ENCODE results near the gene ACSS1.

The ACSS1 gene

DNA sequence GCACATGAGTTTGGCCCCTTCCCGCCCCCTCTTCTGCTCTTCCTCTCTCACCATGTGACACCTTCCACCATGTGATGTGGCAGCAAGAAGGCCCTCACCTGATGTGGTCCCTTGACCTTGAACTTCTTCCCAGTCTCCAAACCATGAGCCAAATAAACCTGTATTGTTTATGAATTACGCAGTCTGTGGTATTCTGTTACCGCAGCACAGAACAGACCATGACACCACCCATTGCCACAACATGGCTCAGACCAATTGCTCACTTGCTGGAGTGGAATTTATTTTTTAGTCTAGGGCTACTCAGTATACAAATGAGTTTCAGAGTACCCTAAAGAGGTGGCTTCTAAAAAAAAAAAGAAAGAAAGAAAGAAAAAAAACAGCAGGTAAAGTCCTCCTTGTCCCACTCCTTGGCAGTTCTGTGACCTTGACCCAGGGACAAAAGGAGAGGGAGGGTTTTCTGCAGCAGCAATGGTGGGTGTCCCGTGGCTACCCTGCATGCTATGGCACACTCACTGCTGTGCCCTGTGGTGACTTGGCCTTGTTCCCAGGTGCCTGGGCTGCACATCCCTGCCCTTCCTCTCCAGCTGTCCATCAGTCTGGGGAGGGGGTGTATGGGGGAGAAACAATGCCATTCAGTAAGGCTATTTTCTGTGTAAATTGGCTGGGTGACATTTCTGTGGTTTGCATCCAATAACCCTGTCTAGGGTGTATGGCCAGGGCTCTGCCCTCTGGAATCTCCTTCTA is 29.4 kb upstream of the ACSS1 start:
- no peak overlapping the region for H3K27ac ChIP-seq (ENCODE audit: low read depth, low read length)
- no peak overlapping the region for H3K4me3 ChIP-seq (ENCODE audit: low read length)
- TF ChIP-seq, protein P1, sequence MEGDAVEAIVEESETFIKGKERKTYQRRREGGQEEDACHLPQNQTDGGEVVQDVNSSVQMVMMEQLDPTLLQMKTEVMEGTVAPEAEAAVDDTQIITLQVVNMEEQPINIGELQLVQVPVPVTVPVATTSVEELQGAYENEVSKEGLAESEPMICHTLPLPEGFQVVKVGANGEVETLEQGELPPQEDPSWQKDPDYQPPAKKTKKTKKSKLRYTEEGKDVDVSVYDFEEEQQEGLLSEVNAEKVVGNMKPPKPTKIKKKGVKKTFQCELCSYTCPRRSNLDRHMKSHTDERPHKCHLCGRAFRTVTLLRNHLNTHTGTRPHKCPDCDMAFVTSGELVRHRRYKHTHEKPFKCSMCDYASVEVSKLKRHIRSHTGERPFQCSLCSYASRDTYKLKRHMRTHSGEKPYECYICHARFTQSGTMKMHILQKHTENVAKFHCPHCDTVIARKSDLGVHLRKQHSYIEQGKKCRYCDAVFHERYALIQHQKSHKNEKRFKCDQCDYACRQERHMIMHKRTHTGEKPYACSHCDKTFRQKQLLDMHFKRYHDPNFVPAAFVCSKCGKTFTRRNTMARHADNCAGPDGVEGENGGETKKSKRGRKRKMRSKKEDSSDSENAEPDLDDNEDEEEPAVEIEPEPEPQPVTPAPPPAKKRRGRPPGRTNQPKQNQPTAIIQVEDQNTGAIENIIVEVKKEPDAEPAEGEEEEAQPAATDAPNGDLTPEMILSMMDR (IDR thresholded peaks at IDR 0.05; ENCODE audit: low read depth, low read length, poor library complexity, severe bottlenecking): no peak
- TF ChIP-seq EZH2phosphoT487 (IDR thresholded peaks at IDR 0.05; ENCODE audit: borderline replicate concordance, low read length): no peak
- H3K27me3 ChIP-seq (ENCODE audit: control insufficient read depth, low read length): peaks cover 6% of the 10 kb centered on the region; the same call in 1 of the 2 replicates
- H3K79me2 ChIP-seq (ENCODE audit: control insufficient read depth, low read length): no peaks in the 10 kb centered on the region
- no peaks in the 10 kb centered on the region for H3K9me2 ChIP-seq (replicated peaks; ENCODE audit: control insufficient read depth, low read length)
- H4K20me1 ChIP-seq (ENCODE audit: control insufficient read depth, insufficient read depth, low read depth, low read length): no peaks in the 10 kb centered on the region
- no peak overlapping the region for H3K4me2 ChIP-seq (ENCODE audit: low read length)
- no peaks in the 10 kb centered on the region for H3K9me3 ChIP-seq (ENCODE audit: control insufficient read depth, insufficient read depth, low read length)
- H3F3A ChIP-seq (ENCODE audit: control insufficient read depth, insufficient read depth): no peaks in the 10 kb centered on the region
- no peaks in the 10 kb centered on the region for H3K36me3 ChIP-seq (ENCODE audit: control insufficient read depth, low read length)
- H3K4me1 ChIP-seq (ENCODE audit: control insufficient read depth, low read length): no peaks in the 10 kb centered on the region

GRCh38 chr20:25085756-25086495 is 28.0 kb upstream of the ACSS1 start:
- H3F3A ChIP-seq (ENCODE audit: control insufficient read depth, insufficient read depth): no peaks in the 10 kb centered on the region
- no peaks in the 10 kb centered on the region for H3K79me2 ChIP-seq (ENCODE audit: control insufficient read depth, low read length)
- no peak for TF ChIP-seq EZH2phosphoT487 (IDR thresholded peaks at IDR 0.05; ENCODE audit: borderline replicate concordance, low read length)
- TF ChIP-seq, protein P1 (IDR thresholded peaks at IDR 0.05; ENCODE audit: low read depth, low read length, poor library complexity, severe bottlenecking): no peak
- no peaks in the 10 kb centered on the region for H3K27me3 ChIP-seq (ENCODE audit: control insufficient read depth, low read length)
- H3K36me3 ChIP-seq (ENCODE audit: control insufficient read depth, low read length): no peaks in the 10 kb centered on the region
- H3K9me3 ChIP-seq (ENCODE audit: control insufficient read depth, insufficient read depth, low read length): no peaks in the 10 kb centered on the region
- H3K4me3 ChIP-seq (ENCODE audit: low read length): no peak overlapping the region
- no peaks in the 10 kb centered on the region for H4K20me1 ChIP-seq (ENCODE audit: control insufficient read depth, insufficient read depth, low read depth, low read length)
- H3K9me2 ChIP-seq (replicated peaks; ENCODE audit: control insufficient read depth, low read length): no peaks in the 10 kb centered on the region
- no peaks in the 10 kb centered on the region for H3K4me1 ChIP-seq (ENCODE audit: control insufficient read depth, low read length)
- no peak overlapping the region for H3K27ac ChIP-seq (ENCODE audit: low read depth, low read length)
- no peak overlapping the region for H3K4me2 ChIP-seq (ENCODE audit: low read length)

DNA sequence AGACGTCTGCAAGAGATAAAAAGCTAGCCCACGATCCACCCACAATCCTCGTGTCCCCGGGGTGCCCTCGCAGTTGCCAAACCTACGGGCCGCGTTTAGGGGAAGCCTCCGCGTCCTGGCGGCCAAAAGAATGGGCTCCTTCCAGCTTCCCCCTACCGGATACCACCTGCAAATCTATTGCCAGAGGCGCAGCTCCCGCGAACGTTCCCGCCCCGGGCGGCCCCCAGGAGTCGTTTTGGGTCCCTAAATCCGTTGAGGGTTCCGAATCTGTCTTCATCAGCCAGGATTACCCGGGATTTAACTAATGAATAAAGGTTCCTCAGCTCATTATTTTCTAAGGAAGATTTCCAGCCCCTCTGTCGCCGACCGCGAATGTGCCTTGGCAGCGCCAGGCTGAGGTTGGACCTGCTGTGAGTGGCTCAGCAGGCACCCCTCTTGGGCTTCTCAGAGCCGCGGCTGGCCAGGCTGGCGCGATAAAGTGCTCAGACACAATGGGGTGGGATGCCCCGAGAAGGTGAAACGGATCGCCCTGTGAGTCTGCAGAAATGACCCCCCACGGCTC is 26.8 kb upstream of the ACSS1 start:
- no peak for TF ChIP-seq EZH2phosphoT487 (IDR thresholded peaks at IDR 0.05; ENCODE audit: borderline replicate concordance, low read length)
- TF ChIP-seq, protein P1 (IDR thresholded peaks at IDR 0.05; ENCODE audit: low read depth, low read length, poor library complexity, severe bottlenecking): no peak
- Histone ChIP-seq H3K79me2 (ENCODE audit: control insufficient read depth, low read length) (no peaks in the 10 kb centered on the region), H3K9me2 (replicated peaks; ENCODE audit: control insufficient read depth, low read length) (no peaks in the 10 kb centered on the region), H3F3A (ENCODE audit: control insufficient read depth, insufficient read depth) (no peaks in the 10 kb centered on the region), H3K4me1 (ENCODE audit: control insufficient read depth, low read length) (no peaks in the 10 kb centered on the region), H4K20me1 (ENCODE audit: control insufficient read depth, insufficient read depth, low read depth, low read length) (no peaks in the 10 kb centered on the region), H3K36me3 (ENCODE audit: control insufficient read depth, low read length) (no peaks in the 10 kb centered on the region), H3K4me2 (ENCODE audit: low read length) (no peak overlapping the region), H3K9me3 (ENCODE audit: control insufficient read depth, insufficient read depth, low read length) (no peaks in the 10 kb centered on the region), H3K4me3 (ENCODE audit: low read length) (no peak overlapping the region), H3K27ac (ENCODE audit: low read depth, low read length) (no peak overlapping the region), H3K27me3 (ENCODE audit: control insufficient read depth, low read length) (no peaks in the 10 kb centered on the region)

Data from DOHH2 (cell line).